ENCODE data around the gene GMEB2. TPM values are rescaled to one million over a fixed set of nuclear protein-coding genes. Genes with fewer than 3 reads are reported as not detected.
A peak's percentile ranks its signal among the peaks of the same experiment; 100 is the strongest.

GMEB2 gene
- total RNA-seq, 6 donors from 2014 or later, result 10.1 to 12.9 (median 12.4) TPM

- 90% methylated on average over 7 to 10 of the region's 10 CpGs for WGBS, 2 donors
- H3K36me3 ChIP-seq, result no peaks in the 10 kb centered on the region
- TF ChIP-seq, protein P1, sequence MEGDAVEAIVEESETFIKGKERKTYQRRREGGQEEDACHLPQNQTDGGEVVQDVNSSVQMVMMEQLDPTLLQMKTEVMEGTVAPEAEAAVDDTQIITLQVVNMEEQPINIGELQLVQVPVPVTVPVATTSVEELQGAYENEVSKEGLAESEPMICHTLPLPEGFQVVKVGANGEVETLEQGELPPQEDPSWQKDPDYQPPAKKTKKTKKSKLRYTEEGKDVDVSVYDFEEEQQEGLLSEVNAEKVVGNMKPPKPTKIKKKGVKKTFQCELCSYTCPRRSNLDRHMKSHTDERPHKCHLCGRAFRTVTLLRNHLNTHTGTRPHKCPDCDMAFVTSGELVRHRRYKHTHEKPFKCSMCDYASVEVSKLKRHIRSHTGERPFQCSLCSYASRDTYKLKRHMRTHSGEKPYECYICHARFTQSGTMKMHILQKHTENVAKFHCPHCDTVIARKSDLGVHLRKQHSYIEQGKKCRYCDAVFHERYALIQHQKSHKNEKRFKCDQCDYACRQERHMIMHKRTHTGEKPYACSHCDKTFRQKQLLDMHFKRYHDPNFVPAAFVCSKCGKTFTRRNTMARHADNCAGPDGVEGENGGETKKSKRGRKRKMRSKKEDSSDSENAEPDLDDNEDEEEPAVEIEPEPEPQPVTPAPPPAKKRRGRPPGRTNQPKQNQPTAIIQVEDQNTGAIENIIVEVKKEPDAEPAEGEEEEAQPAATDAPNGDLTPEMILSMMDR (IDR thresholded peaks at IDR 0.05), result no peak
- TF ChIP-seq POLR2A (IDR thresholded peaks at IDR 0.05), result no peak
- no peak for TF ChIP-seq POLR2AphosphoS5 (IDR thresholded peaks at IDR 0.05)
- TF ChIP-seq EP300 (IDR thresholded peaks at IDR 0.05), result no peak
Observed at GRCh38 chr20:63542696-63543095, 84.2 kb downstream of the GMEB2 start.

GRCh38 chr20:63542031-63542559 lies 84.8 kb downstream of the GMEB2 start:
- Histone ChIP-seq H3K4me1 (peaks cover 12 to 22% (median 17%) of the 10 kb centered on the region in 4 donors), H3K27me3 (peaks cover 0 to 9% (median 0%) of the 10 kb centered on the region in 4 donors), H3K9me3 (no peaks in the 10 kb centered on the region), H3K27ac (no peak overlapping the region), H3K36me3 (no peaks in the 10 kb centered on the region), H3K4me3 (no peak overlapping the region)
- ATAC-seq (ENCODE audit: low FRiP score in 2 of 2), result no peak
- peak; percentile 37 to 83 for DNase-seq
- 89 to 93% methylated on average over 3 to 24 of the region's 36 CpGs for WGBS, 2 donors
- TF ChIP-seq POLR2AphosphoS5 (IDR thresholded peaks at IDR 0.05) (no peak), EP300 (IDR thresholded peaks at IDR 0.05) (no peak), POLR2A (IDR thresholded peaks at IDR 0.05) (peak in 1 of 4 donors; percentile 13)

More at GRCh38 chr20:63542696-63543095, 84.2 kb downstream of the GMEB2 start:
- H3K9me3 ChIP-seq, result no peaks in the 10 kb centered on the region
- peaks cover 11 to 21% (median 12%) of the 10 kb centered on the region in 4 donors for H3K4me1 ChIP-seq
- ATAC-seq (ENCODE audit: low FRiP score in 2 of 2), result no peak
- no peak overlapping the region for H3K4me3 ChIP-seq
- DNase-seq, result peak in 1 of 2 donors; percentile 72
- H3K27ac ChIP-seq, result no peak overlapping the region
- H3K27me3 ChIP-seq, result peaks cover 0 to 15% (median 1%) of the 10 kb centered on the region in 4 donors

DNA sequence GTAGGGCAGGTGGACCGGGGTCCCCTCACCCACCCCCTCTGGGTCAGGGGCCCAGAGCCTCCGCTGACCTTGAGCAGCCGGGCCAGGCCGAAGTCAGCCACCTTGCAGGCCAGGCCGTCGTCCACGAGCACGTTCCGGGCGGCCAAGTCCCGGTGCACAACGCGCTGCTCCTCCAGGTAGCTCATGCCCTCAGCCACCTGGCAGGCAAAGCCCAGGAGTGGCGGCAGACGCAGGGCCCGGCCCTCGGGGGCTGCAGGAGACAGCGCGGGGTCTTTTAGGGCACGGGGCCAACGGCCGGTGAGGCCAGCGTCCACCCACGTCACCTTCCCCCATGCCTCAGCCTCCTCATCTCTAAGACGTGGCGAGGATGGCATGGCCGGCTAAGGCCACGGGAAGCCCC lies 85.5 kb downstream of the GMEB2 start:
- 94% methylated on average over 28 of the region's 28 CpGs; no CpG with 5 or more reads in 1 of the 2 donors for WGBS, 2 donors
- peak in 1 of 2 donors; percentile 84 for DNase-seq
- Histone ChIP-seq H3K9me3 (no peaks in the 10 kb centered on the region), H3K27me3 (peaks cover 0 to 4% (median 0%) of the 10 kb centered on the region in 4 donors), H3K36me3 (no peaks in the 10 kb centered on the region), H3K27ac (no peak overlapping the region), H3K4me1 (peaks cover 17 to 28% (median 23%) of the 10 kb centered on the region in 4 donors), H3K4me3 (no peak overlapping the region)
- TF ChIP-seq POLR2AphosphoS5 (IDR thresholded peaks at IDR 0.05), result no peak
- TF ChIP-seq, protein P1 (IDR thresholded peaks at IDR 0.05), result no peak
- no peak for TF ChIP-seq EP300 (IDR thresholded peaks at IDR 0.05)
- TF ChIP-seq POLR2A (IDR thresholded peaks at IDR 0.05), result no peak
- ATAC-seq (ENCODE audit: low FRiP score in 2 of 2), result no peak

DNA sequence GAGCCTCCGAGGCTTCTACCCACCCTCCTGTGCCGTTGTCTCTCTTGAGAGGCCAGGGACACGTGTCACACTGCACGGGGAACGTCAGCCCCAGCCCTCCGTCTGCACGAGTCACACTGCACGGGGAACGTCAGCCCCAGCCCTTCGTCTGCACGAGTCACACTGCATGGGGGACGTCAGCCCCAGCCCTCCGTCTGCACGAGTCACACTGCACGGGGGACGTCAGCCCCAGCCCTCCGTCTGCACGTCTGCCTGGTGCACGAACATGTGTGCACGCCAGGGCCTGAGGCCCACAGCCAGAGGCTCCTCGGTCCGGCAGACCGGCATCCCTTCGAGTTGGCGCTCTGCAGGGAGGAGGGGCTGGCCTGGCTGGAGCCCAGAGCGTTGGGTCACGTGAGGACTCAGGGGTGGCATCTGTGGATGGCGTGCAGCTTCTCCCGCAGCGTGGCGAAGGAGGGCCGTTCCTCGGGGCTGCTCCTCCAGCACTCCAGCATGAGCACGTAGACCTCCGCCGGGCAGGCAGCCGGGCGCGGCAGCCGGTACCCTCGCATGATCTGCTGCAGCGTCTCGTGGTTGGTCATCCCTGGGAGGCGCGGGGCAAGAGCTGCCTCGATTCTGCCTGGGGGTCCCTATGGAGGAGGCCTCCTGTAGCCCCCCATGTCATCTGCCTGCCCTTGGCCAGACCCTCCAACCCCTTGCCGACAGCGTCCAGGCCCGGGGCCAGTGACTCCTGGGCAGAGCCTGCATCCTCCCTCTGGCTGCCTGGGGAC lies 86.3 kb downstream of the GMEB2 start:
- TF ChIP-seq POLR2AphosphoS5 (IDR thresholded peaks at IDR 0.05) (no peak), EP300 (IDR thresholded peaks at IDR 0.05) (no peak), POLR2A (IDR thresholded peaks at IDR 0.05) (no peak)
- TF ChIP-seq, protein P1 (IDR thresholded peaks at IDR 0.05), result no peak
- no peak overlapping the region for H3K27ac ChIP-seq
- no peaks in the 10 kb centered on the region for H3K27me3 ChIP-seq
- peak in 1 of 2 donors; percentile 84 for DNase-seq
- H3K36me3 ChIP-seq, result no peaks in the 10 kb centered on the region
- H3K9me3 ChIP-seq, result no peaks in the 10 kb centered on the region
- ATAC-seq (ENCODE audit: low FRiP score in 2 of 2), result no peak
- H3K4me1 ChIP-seq, result peaks cover 17 to 28% (median 24%) of the 10 kb centered on the region in 4 donors
- WGBS, 2 donors, result 62 to 72% methylated on average over 5 to 35 of the region's 49 CpGs
- no peak overlapping the region for H3K4me3 ChIP-seq
